GM12878 (cell line): ENCODE measurements around the gene NMUR1. TPM values are rescaled to one million over a fixed set of nuclear protein-coding genes. Genes with fewer than 3 reads are reported as not detected.

Experiments used
- ATAC-seq: fragments of 200-7000 bp; cut with Tn5 transposase; 3 replicates; pipeline ENCODE4 v1.9.1; 2020; ENCODE audit warnings: mild to moderate bottlenecking, moderate library complexity
- BruUV-seq: library from RNA; stranded (reverse); fragments of 400-500 nt; replicated peaks from 2 replicates; lab custom pipeline; 2021; lab: Mats Ljungman, UMichigan
- CTCF ChIA-PET: fragments of 300-600 bp; sonication (Branson Sonifier 250); formaldehyde crosslinking; extraction: SDS; loops from one replicate; lab custom pipeline; 2021; ENCODE audit warnings: inconsistent platforms; lab: Yijun Ruan, JAX
- POLR2A ChIA-PET: fragments of 350-600 bp; formaldehyde crosslinking; extraction: SDS; loops from one replicate; lab custom pipeline; 2021; ENCODE audit warnings: inconsistent platforms; lab: Charles Lee
- RAD21 ChIA-PET: fragments of 300-600 bp; sonication (Branson Sonifier 250); formaldehyde crosslinking; loops from one replicate; lab custom pipeline; 2023; ENCODE audit warnings: antibody characterized with exemption; ENCODE audit not compliant: unreplicated experiment; lab: Charles Lee
- SMC1A ChIA-PET: fragments of 300-600 bp; sonication (Branson Sonifier 250); formaldehyde crosslinking; loops from one replicate; lab custom pipeline; 2023; ENCODE audit not compliant: unreplicated experiment, uncharacterized antibody; lab: Charles Lee
- DNase-seq: peaks from one replicate; pipeline ENCODE4 v3.0.0-alpha.2; 2011; ENCODE audit warnings: low read depth, low spot score
- FAIRE-seq: peaks from 3 replicates; lab custom pipeline; 2011; peaks lifted over from hg19 to GRCh38; lab: Jason Lieb, UNC
- H2AFZ ChIP-seq: 2 replicates; pipeline ENCODE4 v1.6.0; 2011; ENCODE audit warnings: low read depth, low read length, control low read depth; ENCODE audit not compliant: control insufficient read depth
- H3K27ac ChIP-seq: 2 replicates; pipeline ENCODE4 v1.5.1; 2011; ENCODE audit warnings: control low read depth; ENCODE audit not compliant: control insufficient read depth, insufficient read depth
- H3K27me3 ChIP-seq, 2 experiments: replicated peaks in 1 of 2; 2 replicates each; pipeline versions ENCODE4 v1.6.0 to v1.6.1; 2011; ENCODE audit warnings: low read length in 1 of 2; ENCODE audit not compliant: control insufficient read depth in 2 of 2, insufficient read depth in 2 of 2
- H3K36me3 ChIP-seq, 2 experiments: 2 replicates each; pipeline ENCODE4 v1.5.1; 2011; ENCODE audit warnings: low read length in 1 of 2; ENCODE audit not compliant: control insufficient read depth in 2 of 2, insufficient read depth in 2 of 2
- H3K4me1 ChIP-seq: 2 replicates; pipeline ENCODE4 v1.6.1; 2011; ENCODE audit warnings: mild to moderate bottlenecking, low read length, moderate library complexity, mixed read lengths; ENCODE audit not compliant: control insufficient read depth, insufficient read depth
- H3K4me2 ChIP-seq: 2 replicates; pipeline ENCODE4 v1.6.0; 2011; ENCODE audit warnings: control low read depth; ENCODE audit not compliant: control insufficient read depth, insufficient read depth
- H3K4me3 ChIP-seq: fragments of 200-600 bp; sonication (generic); 2 replicates; pipeline ENCODE4 v1.5.1; 2016
- H3K79me2 ChIP-seq: 2 replicates; pipeline ENCODE4 v1.6.0; 2011; ENCODE audit warnings: low read length; ENCODE audit not compliant: control insufficient read depth, insufficient read depth
- H3K9ac ChIP-seq: 2 replicates; pipeline ENCODE4 v1.8.0; 2011; ENCODE audit warnings: low read length, control low read depth, mixed read lengths; ENCODE audit not compliant: control insufficient read depth, insufficient read depth
- H3K9me3 ChIP-seq: replicated peaks from 3 replicates; pipeline ENCODE4 v1.5.1; 2011; ENCODE audit warnings: mild to moderate bottlenecking, low read length; ENCODE audit not compliant: control insufficient read depth, insufficient read depth
- H4K20me1 ChIP-seq: 2 replicates; pipeline ENCODE4 v1.6.0; 2011; ENCODE audit not compliant: control insufficient read depth, insufficient read depth
- ATF7 ChIP-seq: fragments of 450-650 bp; IDR thresholded peaks from 2 replicates; pipeline ENCODE4 v1.6.1; 2016; ENCODE audit warnings: low read depth, mild to moderate bottlenecking
- CHD2 ChIP-seq: IDR thresholded peaks from 2 replicates; pipeline ENCODE4 v1.6.1; 2011; ENCODE audit warnings: low read depth, low read length, improper control_type of control experiment, borderline replicate concordance
- CREB1 ChIP-seq: IDR thresholded peaks from 2 replicates; pipeline ENCODE4 v1.6.1; 2012; ENCODE audit warnings: low read depth, mild to moderate bottlenecking, inconsistent platforms
- E2F8 ChIP-seq: fragments of 450-650 bp; IDR thresholded peaks from 2 replicates; pipeline ENCODE4 v1.6.1; 2018; ENCODE audit warnings: mild to moderate bottlenecking, low read depth, moderate library complexity; ENCODE audit not compliant: partially characterized antibody
- EGR1 ChIP-seq, 2 experiments: IDR thresholded peaks; 1 replicate in 1 of 2; 2 replicates in 1 of 2; pipeline ENCODE4 v1.6.1; 2011 to 2012; ENCODE audit warnings: low read depth in 2 of 2, low read length in 2 of 2, borderline replicate concordance in 1 of 2, mild to moderate bottlenecking in 1 of 2, moderate library complexity in 1 of 2
- ELK1 ChIP-seq: IDR thresholded peaks from 2 replicates; pipeline ENCODE4 v1.6.1; 2012; ENCODE audit warnings: low read depth, low read length, improper control_type of control experiment
- MEF2A ChIP-seq: IDR thresholded peaks from 2 replicates; pipeline ENCODE4 v1.6.1; 2011; ENCODE audit warnings: low read depth, mild to moderate bottlenecking, low read length, moderate library complexity; ENCODE audit not compliant: insufficient read depth
- NR2C1 ChIP-seq: fragments of 450-650 bp; IDR thresholded peaks from 2 replicates; pipeline ENCODE4 v1.6.1; 2017; ENCODE audit warnings: antibody characterized with exemption, mild to moderate bottlenecking, moderate library complexity
- NR2C2 ChIP-seq: IDR thresholded peaks from 2 replicates; pipeline ENCODE4 v1.6.1; 2011; ENCODE audit warnings: borderline replicate concordance, low read depth; ENCODE audit not compliant: control insufficient read depth, insufficient read length
- PAX8 ChIP-seq: fragments of 450-650 bp; IDR thresholded peaks from 2 replicates; pipeline ENCODE4 v1.6.1; 2017; ENCODE audit warnings: mild to moderate bottlenecking, moderate library complexity
- RAD21 ChIP-seq: IDR thresholded peaks from 2 replicates; pipeline ENCODE4 v1.6.1; 2011; ENCODE audit warnings: mild to moderate bottlenecking, low read depth, low read length, moderate library complexity; ENCODE audit not compliant: insufficient read depth
- TBL1XR1 ChIP-seq: IDR thresholded peaks from 2 replicates; pipeline ENCODE4 v1.6.1; 2012; ENCODE audit warnings: low read depth, low read length, improper control_type of control experiment
- USF2 ChIP-seq: IDR thresholded peaks from 2 replicates; pipeline ENCODE4 v1.6.1; 2011; ENCODE audit warnings: low read depth, low read length, improper control_type of control experiment, borderline replicate concordance
- ZBTB11 ChIP-seq: fragments of 450-650 bp; formaldehyde crosslinking; IDR thresholded peaks from 2 replicates; pipeline ENCODE4 v1.5.0; 2022; ENCODE audit warnings: mild to moderate bottlenecking, missing genetic modification characterization
- ZNF384 ChIP-seq: IDR thresholded peaks from 2 replicates; pipeline ENCODE4 v1.6.1; 2012; ENCODE audit warnings: low read depth, mild to moderate bottlenecking, low read length, improper control_type of control experiment, borderline replicate concordance
- WGBS: methylation state at CpG from one replicate; pipeline ENCODE4 v1.1.6; 2016; ENCODE audit warnings: low lambda C conversion rate; ENCODE audit not compliant: insufficient replicate concordance, insufficient coverage; ENCODE audit errors: missing lambda C conversion rate; 5-methylcytosine and 5-hydroxymethylcytosine counted together
- in situ Hi-C: fragments of 300-500 bp; cut with MboI; formaldehyde crosslinking; loops from 9 replicates; pipeline ENCODE4 v1.14.3; 2018; ENCODE audit warnings: mixed read lengths
- intact Hi-C: fragments of 100-400 bp; cut with micrococcal nuclease; formaldehyde crosslinking; loops from one replicate; pipeline ENCODE4 v1.14.2; 2022; ENCODE audit not compliant: unreplicated experiment
- polyA plus RNA-seq, 11 experiments: library from polyadenylated mRNA; depleted of rRNA in 4 of 11; unstranded in 6 of 11; stranded (reverse) in 5 of 11; fragments of >200 nt; fragmentation: Nextera tagmentation in 4 of 11; fragmentation: Illumina TruSeq in 1 of 11; extraction: Ambion mirVana in 4 of 11; extraction: Trizol in 1 of 11; gene quantifications; 1 replicate in 1 of 11; 2 replicates in 10 of 11; pipeline versions ENCODE4 v1.2.1 to v1.2.3, GENCODE V29; 2011 to 2016; ENCODE audit warnings: inconsistent platforms in 2 of 11, missing spikeins in 2 of 11, low read depth in 1 of 11
- total RNA-seq, 4 experiments: library from RNA; depleted of rRNA in 3 of 4; stranded (reverse); fragments of >200 nt in 3 of 4; fragmentation: Illumina TruSeq in 1 of 4; extraction: Trizol in 1 of 4; gene quantifications; 2 replicates each; pipeline versions ENCODE4 v1.2.1 to v1.2.3, GENCODE V29; 2013 to 2021

NMUR1 gene
- total and polyA plus RNA-seq, 10 of the 15 experiments (the other 5 are each of a cell fraction or from before 2014, with no cell fraction given) = under 0.01 to 0.08 (median 0.02) TPM; not detected in 5

GRCh38 chr2:231565887-231566594 is 35.8 kb upstream of the NMUR1 start:
- SMC1A ChIA-PET = interaction anchor here (0.7 to 7.9 kb wide), 2 partner anchors 15 to 33 kb away, joined by 3 to 112 read pairs; no protein-coding TSS in a partner anchor
- no peaks in the 10 kb centered on the region for H3K27me3 ChIP-seq
- H3K9ac ChIP-seq = no peak overlapping the region
- no peaks in the 10 kb centered on the region for H3K36me3 ChIP-seq
- in situ Hi-C loops = no loop called here
- no peaks in the 10 kb centered on the region for H3K79me2 ChIP-seq
- no peak overlapping the region for H3K27ac ChIP-seq
- H3K9me3 ChIP-seq = no peaks in the 10 kb centered on the region
- no peaks in the 10 kb centered on the region; the same call in 1 of the 2 replicates for H3K4me1 ChIP-seq
- intact Hi-C loops = no loop called here
- CTCF ChIA-PET = interaction anchor here (0.7 to 9.5 kb wide), 10 partner anchors 15 to 151 kb away, joined by 3 to 218 read pairs (median 4); partner anchors contain the start of gene NMUR1
- H2AFZ ChIP-seq = no peak overlapping the region
- POLR2A ChIA-PET = no interaction called here
- BruUV-seq = no TSS peak
- RAD21 ChIA-PET = interaction anchor here (1.0 to 10.1 kb wide), 3 partner anchors 34 to 84 kb away, joined by 3 to 118 read pairs (median 3); no protein-coding TSS in a partner anchor
- H4K20me1 ChIP-seq = no peaks in the 10 kb centered on the region
- ATAC-seq (no peak), FAIRE-seq (no peak), DNase-seq (no peak)
- no peak overlapping the region for H3K4me3 ChIP-seq
- no peak overlapping the region for H3K4me2 ChIP-seq
- whole genome bisulfite sequencing = 43% methylated on average over 4 of the region's 4 CpGs
- TF ChIP-seq USF2 (no peak), ELK1 (no peak), RAD21 (no peak), PAX8 (no peak), E2F8 (no peak), ZNF384 (no peak), ZBTB11 (CRISPR knock-in tag) (no peak), CHD2 (no peak), MEF2A (no peak), TBL1XR1 (no peak), NR2C2 (no peak), ATF7 (no peak), CREB1 (no peak), NR2C1 (no peak), EGR1 (IDR thresholded peaks at IDR 0.05; ENCODE audit: borderline replicate concordance in 1 of 2, low read depth in 2 of 2, low read length in 2 of 2) (no peak)
